ENCODE results near the gene CTNND1. TPM values are rescaled to one million over a fixed set of nuclear protein-coding genes. Genes with fewer than 3 reads are reported as not detected.

The CTNND1 gene
- total and polyA plus RNA-seq, 7 donors: 9.4 to 35.2 (median 26.1) TPM

DNA sequence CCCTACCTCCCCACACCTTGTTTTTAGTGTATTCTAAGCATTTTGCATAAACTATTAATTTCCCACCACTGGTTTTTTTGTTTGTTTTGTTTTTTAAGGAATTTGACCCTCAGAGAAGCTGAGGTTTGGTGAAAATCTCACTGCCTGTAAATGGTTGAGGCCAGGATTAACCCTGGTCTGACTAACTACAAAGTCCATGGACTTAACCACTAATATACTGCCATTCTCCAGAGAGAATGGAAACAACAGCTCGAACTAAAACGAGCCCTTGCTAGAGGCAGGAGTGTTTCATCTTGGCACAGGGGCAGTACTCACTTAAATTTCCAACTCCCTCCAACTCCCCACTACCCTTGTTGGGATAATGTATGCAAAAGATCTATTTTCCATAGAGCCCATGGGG, 3.0 kb downstream of the CTNND1 start:
- 6 to 8% (median 8%) methylated on average over 2 of the region's 2 CpGs for WGBS, 3 donors
- DNase-seq (no peak), ATAC-seq (no peak)
- H3K36me3 ChIP-seq (ENCODE audit: insufficient read depth in 1 of 2, low read depth in 1 of 2): no peaks in the 10 kb centered on the region
- no peaks in the 10 kb centered on the region for H3K9me3 ChIP-seq
- TF ChIP-seq, protein P1, sequence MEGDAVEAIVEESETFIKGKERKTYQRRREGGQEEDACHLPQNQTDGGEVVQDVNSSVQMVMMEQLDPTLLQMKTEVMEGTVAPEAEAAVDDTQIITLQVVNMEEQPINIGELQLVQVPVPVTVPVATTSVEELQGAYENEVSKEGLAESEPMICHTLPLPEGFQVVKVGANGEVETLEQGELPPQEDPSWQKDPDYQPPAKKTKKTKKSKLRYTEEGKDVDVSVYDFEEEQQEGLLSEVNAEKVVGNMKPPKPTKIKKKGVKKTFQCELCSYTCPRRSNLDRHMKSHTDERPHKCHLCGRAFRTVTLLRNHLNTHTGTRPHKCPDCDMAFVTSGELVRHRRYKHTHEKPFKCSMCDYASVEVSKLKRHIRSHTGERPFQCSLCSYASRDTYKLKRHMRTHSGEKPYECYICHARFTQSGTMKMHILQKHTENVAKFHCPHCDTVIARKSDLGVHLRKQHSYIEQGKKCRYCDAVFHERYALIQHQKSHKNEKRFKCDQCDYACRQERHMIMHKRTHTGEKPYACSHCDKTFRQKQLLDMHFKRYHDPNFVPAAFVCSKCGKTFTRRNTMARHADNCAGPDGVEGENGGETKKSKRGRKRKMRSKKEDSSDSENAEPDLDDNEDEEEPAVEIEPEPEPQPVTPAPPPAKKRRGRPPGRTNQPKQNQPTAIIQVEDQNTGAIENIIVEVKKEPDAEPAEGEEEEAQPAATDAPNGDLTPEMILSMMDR (IDR thresholded peaks at IDR 0.05): no peak
- peaks cover 44% of the 10 kb centered on the region for H3K4me1 ChIP-seq
- peak overlapping the region; percentile 51 for H3K27ac ChIP-seq
- intact Hi-C loops (cut with DNase I): loop anchor here in 1 of 2 donors (5.0 kb wide), 1 partner anchor 38 kb away; no protein-coding TSS in a partner anchor
- H3K27me3 ChIP-seq (ENCODE audit: insufficient read depth in 3 of 3, low read length in 2 of 3): no peaks in the 10 kb centered on the region
- H3K4me3 ChIP-seq: peak overlapping the region; percentile 83

DNA sequence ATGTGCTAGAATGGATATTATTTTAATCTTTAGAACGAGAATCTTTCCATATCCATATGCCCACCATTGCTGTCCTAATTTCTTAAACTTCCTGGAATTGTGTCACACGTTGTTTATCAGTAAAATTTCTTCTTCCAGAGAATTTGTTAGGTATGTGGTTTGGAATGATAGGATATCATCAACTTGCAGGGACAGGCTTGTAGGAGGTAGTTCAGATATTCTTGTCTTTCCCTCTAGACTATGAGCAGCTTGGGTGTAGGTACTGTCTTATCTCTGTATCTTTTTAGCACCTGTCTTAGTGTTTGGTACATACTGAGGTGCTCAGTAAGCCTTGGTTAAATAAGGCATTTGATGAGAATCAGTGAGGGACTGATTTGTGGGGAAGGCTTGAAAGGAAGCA, 3.4 kb downstream of the CTNND1 start:
- H3K27me3 ChIP-seq (ENCODE audit: insufficient read depth in 3 of 3, low read length in 2 of 3): no peaks in the 10 kb centered on the region
- no peak for DNase-seq
- no peaks in the 10 kb centered on the region for H3K36me3 ChIP-seq (ENCODE audit: insufficient read depth in 1 of 2, low read depth in 1 of 2)
- peaks cover 48% of the 10 kb centered on the region for H3K4me1 ChIP-seq
- no peak for ATAC-seq
- no peaks in the 10 kb centered on the region for H3K9me3 ChIP-seq
- WGBS, 3 donors: 16 to 35% (median 24%) methylated on average over 2 of the region's 2 CpGs
- H3K4me3 ChIP-seq: peak overlapping the region; percentile 83
- peak overlapping the region; percentile 51 for H3K27ac ChIP-seq
- TF ChIP-seq, protein P1 (IDR thresholded peaks at IDR 0.05): no peak
- intact Hi-C loops (cut with DNase I): loop anchor here in 1 of 2 donors (5.0 kb wide), 1 partner anchor 37 kb away; no protein-coding TSS in a partner anchor

DNA sequence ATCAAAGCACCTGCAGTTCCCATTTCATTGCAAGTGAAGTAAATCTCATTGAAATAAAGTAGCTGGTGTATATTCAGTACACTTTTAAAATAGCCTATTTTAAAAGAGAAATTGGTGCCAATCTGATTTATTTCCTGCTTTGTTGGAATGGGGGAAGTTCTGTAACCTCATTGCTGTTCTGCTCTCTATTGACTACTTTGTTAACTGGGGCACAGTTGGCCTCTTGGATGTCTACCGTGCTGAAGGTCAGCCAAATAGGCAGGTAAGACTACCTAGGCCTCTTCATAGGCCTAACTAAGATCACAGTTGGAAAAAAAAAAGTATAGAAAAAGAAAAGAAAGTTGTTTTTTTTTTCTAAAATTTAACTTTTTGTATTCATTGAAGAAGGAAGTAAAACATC, 9.2 kb downstream of the CTNND1 start:
- DNase-seq: no peak
- H3K27me3 ChIP-seq (ENCODE audit: insufficient read depth in 3 of 3, low read length in 2 of 3): no peaks in the 10 kb centered on the region
- H3K4me1 ChIP-seq: peaks cover 67% of the 10 kb centered on the region
- ATAC-seq: no peak
- no peak overlapping the region for H3K4me3 ChIP-seq
- intact Hi-C loops (cut with DNase I): no loop called here
- H3K36me3 ChIP-seq (ENCODE audit: insufficient read depth in 1 of 2, low read depth in 1 of 2): no peaks in the 10 kb centered on the region
- no peak overlapping the region for H3K27ac ChIP-seq
- WGBS, 3 donors: 23 to 36% (median 25%) methylated on average over 1 of the region's 1 CpG
- no peaks in the 10 kb centered on the region for H3K9me3 ChIP-seq
- TF ChIP-seq, protein P1 (IDR thresholded peaks at IDR 0.05): no peak

DNA sequence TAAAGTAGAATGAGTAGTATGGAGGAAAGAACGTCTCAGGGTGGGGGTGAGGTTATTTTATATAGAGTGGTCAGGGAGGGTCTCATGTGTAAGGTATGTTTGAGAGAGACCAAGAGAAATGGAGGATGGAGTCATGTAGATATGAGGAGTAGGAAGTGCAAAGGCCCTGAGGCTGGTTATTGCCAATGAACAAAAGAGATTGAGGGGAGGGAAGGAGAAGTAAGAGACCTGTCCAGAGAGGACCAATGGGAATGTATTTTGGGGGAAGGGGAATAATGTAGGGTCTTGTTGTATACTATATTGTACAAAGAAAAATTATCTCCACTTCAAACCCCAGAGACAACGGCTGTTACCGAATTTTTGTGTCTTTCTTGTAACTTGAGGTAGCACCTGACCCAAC, 9.8 kb downstream of the CTNND1 start:
- DNase-seq (no peak), ATAC-seq (no peak)
- intact Hi-C loops (cut with DNase I): no loop called here
- H3K27me3 ChIP-seq (ENCODE audit: insufficient read depth in 3 of 3, low read length in 2 of 3): no peaks in the 10 kb centered on the region
- no peak overlapping the region for H3K4me3 ChIP-seq
- TF ChIP-seq, protein P1 (IDR thresholded peaks at IDR 0.05): no peak
- no peak overlapping the region for H3K27ac ChIP-seq
- peaks cover 67% of the 10 kb centered on the region for H3K4me1 ChIP-seq
- WGBS, 3 donors: 85 to 91% (median 88%) methylated on average over 3 of the region's 3 CpGs
- no peaks in the 10 kb centered on the region for H3K36me3 ChIP-seq (ENCODE audit: insufficient read depth in 1 of 2, low read depth in 1 of 2)
- no peaks in the 10 kb centered on the region for H3K9me3 ChIP-seq

DNA sequence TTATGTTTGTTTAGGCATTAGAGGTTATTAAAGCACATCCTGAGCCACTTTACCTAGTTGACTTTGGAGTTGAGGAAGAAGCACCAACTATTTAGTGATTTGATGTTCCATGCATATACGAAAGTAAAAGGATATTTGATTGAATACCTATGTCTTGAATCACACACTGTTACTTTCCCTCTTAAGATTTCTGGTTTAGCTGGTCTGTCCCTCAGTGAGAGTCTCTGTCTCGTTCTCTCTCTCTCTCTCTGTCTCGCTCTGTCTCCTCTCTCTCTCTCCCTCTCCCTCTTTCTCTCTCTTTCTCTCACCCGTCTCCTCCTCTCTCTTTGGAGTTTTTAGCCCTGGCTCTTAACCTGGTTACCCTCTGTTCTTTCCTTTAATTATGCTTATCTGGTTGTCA, 11.0 kb downstream of the CTNND1 start:
- TF ChIP-seq, protein P1 (IDR thresholded peaks at IDR 0.05): no peak
- 63 to 76% (median 66%) methylated on average over 4 of the region's 4 CpGs for WGBS, 3 donors
- DNase-seq: no peak
- H3K27ac ChIP-seq: no peak overlapping the region
- no peaks in the 10 kb centered on the region for H3K27me3 ChIP-seq (ENCODE audit: insufficient read depth in 3 of 3, low read length in 2 of 3)
- intact Hi-C loops (cut with DNase I): no loop called here
- no peaks in the 10 kb centered on the region for H3K36me3 ChIP-seq (ENCODE audit: insufficient read depth in 1 of 2, low read depth in 1 of 2)
- H3K9me3 ChIP-seq: no peaks in the 10 kb centered on the region
- no peak for ATAC-seq
- H3K4me3 ChIP-seq: no peak overlapping the region
- peaks cover 72% of the 10 kb centered on the region for H3K4me1 ChIP-seq

Measured in psoas muscle (tissue), 8 donors.